LoVo (cell line): ENCODE data around the gene PPP1R13B.
A peak's percentile ranks its signal among the peaks of the same experiment; 100 is the strongest.

Experiments used
- DNase-seq: peaks from one replicate; pipeline ENCODE4 v3.0.0-alpha.2; 2016; ENCODE audit warnings: low spot score

PPP1R13B gene

GRCh38 chr14:103881268-103882201, 34.2 kb upstream of the PPP1R13B start:
- DNase-seq, result no peak

DNA sequence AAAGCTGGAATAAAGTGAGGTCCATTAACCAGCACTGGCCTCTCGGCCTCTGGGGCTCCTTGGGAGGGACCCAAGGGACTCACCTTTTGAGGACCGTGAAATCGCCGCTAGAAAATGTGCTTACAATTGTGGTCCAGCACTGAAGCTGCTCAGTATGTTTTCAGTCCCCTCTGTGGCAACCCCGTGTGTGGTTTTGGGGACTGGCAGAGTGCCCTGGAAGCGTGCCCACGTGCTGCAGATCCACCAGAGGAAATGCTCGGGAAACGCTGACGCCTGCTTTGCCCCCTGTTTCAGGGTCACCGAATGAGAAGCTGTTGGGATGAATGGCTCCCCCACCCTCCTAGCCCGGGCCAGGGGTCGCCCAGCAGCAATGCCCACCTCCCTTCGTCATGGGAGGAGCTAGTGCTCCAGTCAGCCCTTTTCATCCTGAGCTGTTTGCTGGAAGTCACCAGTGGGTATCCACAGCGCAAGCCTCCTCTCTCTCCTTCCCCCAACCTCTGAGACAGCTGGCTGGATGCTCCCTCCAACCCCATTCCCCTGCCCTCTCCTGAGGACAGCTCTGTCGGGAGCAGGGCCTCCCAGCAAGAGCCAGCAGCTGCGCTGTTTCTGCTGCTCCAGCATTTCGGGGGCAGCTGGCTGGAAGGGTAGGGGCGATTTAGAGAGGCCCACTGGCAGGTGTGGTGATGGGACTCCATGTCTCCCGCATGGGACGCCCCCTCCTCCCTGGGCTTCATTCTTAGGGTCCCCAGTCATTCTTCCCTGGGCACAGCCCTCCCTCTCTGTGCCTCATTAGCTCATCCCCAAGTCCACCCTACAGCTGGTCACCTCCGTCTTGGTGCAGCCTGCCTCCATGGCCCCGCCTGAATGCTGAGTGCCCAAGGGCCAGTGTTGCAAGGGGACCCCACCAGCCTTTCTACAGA, 33.2 kb upstream of the PPP1R13B start:
- peak; percentile 71 for DNase-seq

GRCh38 chr14:103879570-103880347, 32.4 kb upstream of the PPP1R13B start:
- DNase-seq, result peak; percentile 84

DNA sequence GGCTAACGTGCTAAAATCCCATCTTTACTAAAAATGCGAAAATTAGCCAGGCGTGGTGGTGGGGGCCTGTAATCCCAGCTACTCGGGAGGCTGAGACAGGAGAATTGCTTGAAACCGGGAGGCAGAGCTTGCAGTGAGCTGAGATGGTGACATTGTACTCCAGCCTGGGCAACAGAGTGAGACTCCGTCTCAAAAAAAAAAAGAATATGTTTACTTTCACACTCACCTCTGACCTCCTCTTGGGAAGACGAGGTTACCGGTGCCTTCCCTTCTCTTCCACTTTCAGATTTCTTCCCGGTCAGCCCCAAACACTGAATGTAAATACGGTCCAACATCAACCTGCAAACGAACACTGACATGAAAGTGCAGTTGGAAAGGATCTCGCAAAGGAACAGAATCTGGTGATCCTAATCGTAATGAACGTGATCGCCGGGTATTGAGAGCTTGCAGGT, 31.8 kb upstream of the PPP1R13B start:
- DNase-seq, result no peak

- DNase-seq, result no peak
Measured at GRCh38 chr14:103878180-103878579, 30.8 kb upstream of the PPP1R13B start.

- DNase-seq, result no peak
Measured at GRCh38 chr14:103875010-103875409, 27.6 kb upstream of the PPP1R13B start.

- no peak for DNase-seq
Measured at GRCh38 chr14:103872481-103873113, 25.2 kb upstream of the PPP1R13B start.

DNA sequence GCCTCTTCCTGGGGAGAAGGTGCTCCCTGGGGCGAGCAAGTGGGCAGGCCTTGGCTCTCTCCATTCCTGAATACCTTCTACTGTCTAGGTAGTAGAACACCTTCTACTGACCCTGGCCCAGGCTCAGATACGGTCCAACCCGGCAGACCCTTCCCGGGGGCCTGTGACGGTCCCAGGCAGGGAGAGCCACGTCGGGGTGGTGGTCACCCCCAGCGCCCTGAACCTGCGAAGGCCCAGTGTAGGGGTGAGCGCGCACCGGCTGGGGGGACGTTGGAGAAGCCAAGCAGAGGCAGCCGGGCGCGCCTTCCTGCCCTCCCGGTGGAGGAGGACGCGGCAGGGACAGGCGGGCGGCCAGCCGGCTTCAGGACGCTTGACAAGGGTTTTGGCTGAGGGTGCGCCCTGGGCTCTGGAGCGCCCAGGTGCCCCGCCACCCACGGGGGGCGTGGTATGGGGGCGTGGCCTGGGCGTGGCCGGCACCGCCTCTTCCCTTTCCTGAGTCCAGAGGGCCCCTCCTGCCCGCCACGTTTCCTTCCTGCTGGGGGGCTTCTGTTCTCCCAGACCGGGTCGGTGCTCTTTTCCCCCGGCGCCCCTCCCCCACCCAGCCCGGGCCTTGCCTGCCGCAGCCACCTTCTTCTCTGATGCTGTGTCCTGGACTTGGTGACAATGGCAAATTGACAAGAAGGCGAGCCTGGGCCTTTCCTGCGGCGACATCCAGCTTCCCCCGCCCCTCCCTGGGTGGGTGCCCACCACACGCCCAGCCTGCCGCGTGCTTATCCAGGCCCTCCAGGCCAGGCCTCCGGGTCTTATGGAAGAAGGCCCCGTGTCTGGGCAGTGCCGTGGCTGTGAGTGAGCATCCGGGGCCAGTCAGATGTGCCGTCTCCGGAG, 24.5 kb upstream of the PPP1R13B start:
- DNase-seq, result peak; percentile 75

- DNase-seq, result no peak
Measured at GRCh38 chr14:103870891-103871595, 23.7 kb upstream of the PPP1R13B start.

DNA sequence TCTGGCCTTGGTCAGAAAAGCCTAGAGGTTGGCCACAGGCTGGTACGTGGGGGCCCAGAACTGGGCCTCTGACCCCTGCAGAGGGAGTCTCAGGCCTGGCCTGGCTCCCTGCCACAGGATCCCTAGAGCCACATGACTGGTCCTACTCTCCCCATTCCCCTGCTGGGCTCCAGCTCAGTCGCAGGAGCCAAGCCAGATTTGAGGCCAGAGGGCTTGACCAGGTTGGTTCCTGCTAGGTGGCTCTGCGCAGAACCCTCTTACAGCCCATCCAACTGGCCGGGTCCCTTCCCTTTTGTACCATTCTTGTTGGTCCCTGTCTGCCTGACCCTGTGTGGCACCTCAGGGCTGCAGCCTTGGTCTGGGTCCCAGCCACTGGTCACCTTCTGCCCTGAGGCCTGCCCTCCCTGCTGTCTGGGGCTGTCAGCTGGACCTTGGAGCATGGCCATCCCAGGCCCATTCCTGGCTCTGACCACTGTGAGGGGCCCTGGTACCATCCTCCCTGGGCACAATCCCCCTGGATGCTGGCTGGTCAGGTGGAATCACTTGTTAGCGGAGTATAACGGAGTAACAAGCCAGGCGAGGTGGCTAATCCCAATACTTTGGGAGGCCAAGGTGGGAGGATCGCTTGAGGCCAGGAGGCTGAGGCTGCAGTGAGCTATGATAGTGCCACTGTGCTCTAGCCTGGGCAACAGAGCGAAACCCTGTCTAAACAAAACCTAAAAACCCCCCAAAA, 22.9 kb upstream of the PPP1R13B start:
- DNase-seq, result no peak

DNA sequence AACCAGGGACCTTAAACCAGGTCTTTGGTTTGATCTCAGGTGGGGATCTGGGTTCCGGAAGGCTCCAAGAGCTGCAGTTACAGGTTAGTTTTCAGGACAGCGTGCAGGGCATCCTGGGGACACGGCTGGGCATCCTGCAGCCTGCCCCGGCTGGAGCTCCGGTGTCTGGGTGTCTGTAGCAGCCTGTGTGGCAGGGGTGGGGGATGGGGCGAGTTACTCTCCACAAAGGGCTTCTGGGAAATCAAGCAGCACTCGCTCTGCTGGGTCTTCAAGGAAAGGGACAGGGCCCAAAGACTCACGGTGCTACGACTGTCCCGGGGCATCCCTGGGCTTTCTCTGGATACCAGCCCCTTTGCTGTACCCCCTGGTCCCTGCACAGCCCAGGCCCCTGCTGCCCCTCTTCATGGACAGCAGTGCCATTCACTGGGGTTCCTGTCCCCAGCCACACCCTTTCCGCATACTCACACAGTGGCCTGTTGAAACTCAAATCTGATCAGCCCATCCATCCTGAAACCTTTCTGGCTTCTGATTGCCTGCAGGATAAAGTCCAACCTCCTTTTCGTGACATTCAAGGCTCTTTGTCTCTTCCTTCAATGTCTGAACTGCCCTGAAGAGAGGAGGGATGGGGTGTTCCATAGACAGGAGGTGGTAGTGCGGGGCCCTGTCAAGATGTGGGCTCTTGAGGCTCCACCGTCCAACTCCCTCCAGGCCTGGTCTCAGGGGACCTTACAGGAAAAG, 22.2 kb upstream of the PPP1R13B start:
- no peak for DNase-seq

DNA sequence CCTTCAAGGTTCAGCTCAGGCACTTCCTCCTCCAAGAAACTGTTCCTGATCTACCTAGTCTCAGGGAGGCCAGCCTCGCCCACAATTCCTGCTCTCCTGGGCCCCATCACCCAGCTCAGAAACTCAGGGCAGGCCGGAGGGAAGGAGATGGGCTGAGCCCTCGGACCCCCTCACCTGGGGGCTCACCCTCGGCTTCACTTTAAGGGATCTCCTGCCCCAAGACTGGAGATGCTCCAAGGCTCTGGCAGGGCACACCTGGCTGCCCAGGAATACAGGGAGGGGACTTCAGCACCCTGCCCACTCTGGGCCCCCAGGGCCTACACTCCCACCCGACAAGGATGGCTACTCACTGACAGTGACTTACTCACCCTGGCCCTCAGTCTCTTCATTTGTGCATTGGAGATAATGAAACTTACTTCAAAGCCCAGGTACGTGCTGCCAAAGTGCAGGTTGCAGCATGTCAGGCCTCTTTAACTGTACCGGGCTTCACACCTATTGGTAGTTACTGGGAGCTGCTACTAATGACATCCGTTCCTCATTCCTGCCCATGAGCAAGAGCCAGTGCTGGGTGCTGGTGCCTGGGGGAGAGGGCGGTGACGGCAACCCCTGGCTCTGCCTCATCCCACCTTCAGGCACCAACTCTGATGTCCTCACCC, 21.0 kb upstream of the PPP1R13B start:
- no peak for DNase-seq

GRCh38 chr14:103867523-103867953, 20.2 kb upstream of the PPP1R13B start:
- no peak for DNase-seq

DNA sequence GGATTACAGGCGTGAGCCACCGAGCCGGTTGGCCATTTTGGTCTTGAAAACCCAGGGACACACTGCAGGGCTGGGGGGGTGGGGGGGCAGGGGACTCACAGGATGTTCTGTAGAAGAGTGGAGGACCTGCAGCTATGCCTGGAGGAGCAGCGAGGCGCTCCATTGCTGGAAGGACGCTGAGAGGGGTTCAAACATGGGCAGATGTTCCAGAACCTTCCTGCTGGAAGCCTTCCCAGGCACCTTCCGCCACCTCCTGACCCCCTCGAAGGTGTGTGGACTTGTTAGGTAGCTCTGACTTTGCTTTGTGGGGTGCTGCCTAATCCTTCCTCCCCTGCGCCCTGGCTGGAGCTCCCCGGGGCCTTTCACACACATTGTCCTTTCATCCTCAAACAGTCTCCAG, 19.6 kb upstream of the PPP1R13B start:
- no peak for DNase-seq

DNA sequence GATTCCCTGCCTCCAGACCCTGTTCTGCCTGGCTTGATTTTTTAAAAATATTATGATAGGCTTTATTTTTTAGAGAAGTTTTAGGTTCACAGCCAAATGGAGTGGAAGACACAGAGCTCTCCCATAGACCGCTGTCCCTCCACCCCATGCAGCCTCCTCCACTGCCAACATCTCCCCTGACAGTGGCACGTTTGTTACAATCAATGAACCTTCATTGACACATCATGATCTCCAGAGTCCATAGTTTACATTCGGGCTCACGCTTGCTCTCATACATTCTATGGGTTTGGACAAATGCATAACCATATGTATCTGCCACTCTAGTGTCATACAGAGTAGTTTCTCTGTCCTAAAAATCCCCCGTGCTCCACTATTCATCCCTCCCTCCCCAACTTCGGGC, 15.9 kb upstream of the PPP1R13B start:
- DNase-seq, result no peak

GRCh38 chr14:103862393-103862782, 15.0 kb upstream of the PPP1R13B start:
- DNase-seq, result peak; percentile 42
